K562 (cell line): ENCODE measurements around the gene MAL. TPM values are rescaled to one million over a fixed set of nuclear protein-coding genes. Genes with fewer than 3 reads are reported as not detected.

Experiments used
- ATAC-seq: fragments of 200-7000 bp; cut with Tn5 transposase; 3 replicates; pipeline ENCODE4 v1.9.1; 2020; ENCODE audit warnings: moderate library complexity
- BruUV-seq: library from RNA; stranded (reverse); fragments of 400-500 nt; replicated peaks from 2 replicates; lab custom pipeline; 2021; lab: Mats Ljungman, UMichigan
- CTCF ChIA-PET: fragments of 300-600 bp; formaldehyde crosslinking; extraction: SDS; loops from one replicate; lab custom pipeline; 2021; ENCODE audit warnings: low intra/inter-chr PET ratio; lab: Yijun Ruan, JAX
- POLR2A ChIA-PET: fragments of 300-600, 350-650 bp; sonication (Branson Sonifier 250); formaldehyde crosslinking; extraction: SDS; loops from one replicate; lab custom pipeline; 2021; ENCODE audit warnings: antibody characterized with exemption, inconsistent platforms; lab: Yijun Ruan, JAX
- DNase-seq, 4 experiments: peaks; one replicate each; pipeline versions ENCODE4 v3.0.0 to v3.0.0-alpha.2; 2011 to 2018; ENCODE audit warnings: low spot score in 3 of 4, mixed read lengths in 3 of 4; ENCODE audit errors: extremely low read depth in 1 of 4
- FAIRE-seq: peaks from 2 replicates; lab custom pipeline; 2011; peaks lifted over from hg19 to GRCh38; lab: Jason Lieb, UNC
- H2AFZ ChIP-seq: 2 replicates; pipeline ENCODE4 v1.6.0; 2011; ENCODE audit warnings: low read depth, low read length, control low read depth, inconsistent platforms
- H3K27ac ChIP-seq: fragments of 200-600 bp; 3 replicates; pipeline ENCODE4 v1.8.0; 2011; ENCODE audit warnings: low read depth, mild to moderate bottlenecking, control low read depth, inconsistent platforms, low read length, moderate library complexity, mixed read lengths; ENCODE audit errors: extremely low read depth
- H3K27me3 ChIP-seq, 2 experiments: fragments of 300-600 bp in 1 of 2; 2 replicates in 1 of 2; 3 replicates in 1 of 2; pipeline versions ENCODE4 v1.6.0 to v1.8.0; 2011; ENCODE audit warnings: inconsistent platforms in 2 of 2, low read length in 2 of 2, mild to moderate bottlenecking in 1 of 2, mixed read lengths in 1 of 2, moderate library complexity in 1 of 2; ENCODE audit not compliant: control insufficient read depth in 2 of 2, insufficient read depth in 2 of 2
- H3K36me3 ChIP-seq: fragments of 300-600 bp; 3 replicates; pipeline ENCODE4 v1.8.0; 2011; ENCODE audit warnings: mild to moderate bottlenecking, low read length, inconsistent platforms; ENCODE audit not compliant: control insufficient read depth, insufficient read depth
- H3K4me1 ChIP-seq, 2 experiments: fragments of 200-600 bp in 1 of 2; replicated peaks in 1 of 2; 2 replicates in 1 of 2; 3 replicates in 1 of 2; pipeline versions ENCODE4 v1.5.1 to v1.8.0; 2011; ENCODE audit warnings: inconsistent platforms in 2 of 2, low read length in 2 of 2, mild to moderate bottlenecking in 1 of 2, mixed read lengths in 1 of 2, moderate library complexity in 1 of 2; ENCODE audit not compliant: control insufficient read depth in 2 of 2, insufficient read depth in 2 of 2
- H3K4me2 ChIP-seq: 2 replicates; pipeline ENCODE4 v1.6.1; 2011; ENCODE audit warnings: low read length, control low read depth, inconsistent platforms, mixed read lengths; ENCODE audit not compliant: insufficient read depth
- H3K4me3 ChIP-seq: fragments of 200-600 bp; sonication (generic), shearing (Covaris generic); 2 replicates; pipeline ENCODE4 v1.5.1; 2016; ENCODE audit warnings: control low read depth, inconsistent platforms
- H3K79me2 ChIP-seq: fragments of 200-600 bp; 3 replicates; pipeline ENCODE4 v1.8.0; 2011; ENCODE audit warnings: low read length, inconsistent platforms; ENCODE audit not compliant: control insufficient read depth, insufficient read depth
- H3K9ac ChIP-seq, 2 experiments: 2 replicates each; pipeline versions ENCODE4 v1.6.0 to v1.6.1; 2011; ENCODE audit warnings: low read depth in 2 of 2, low read length in 2 of 2, control low read depth in 1 of 2, inconsistent platforms in 1 of 2, mild to moderate bottlenecking in 1 of 2, mixed read lengths in 1 of 2; ENCODE audit not compliant: insufficient read depth in 1 of 2
- H3K9me1 ChIP-seq: one replicate; pipeline ENCODE4 v1.6.0; 2011; ENCODE audit warnings: inconsistent platforms, mild to moderate bottlenecking, low read length, moderate library complexity; ENCODE audit not compliant: control insufficient read depth, insufficient read depth
- H3K9me3 ChIP-seq: replicated peaks from 2 replicates; pipeline ENCODE4 v1.5.1; 2011; ENCODE audit warnings: low read depth, low read length, inconsistent platforms; ENCODE audit not compliant: control insufficient read depth, insufficient read depth
- H4K20me1 ChIP-seq: replicated peaks from 2 replicates; pipeline ENCODE4 v1.6.1; 2011; ENCODE audit warnings: low read length, inconsistent platforms, mixed read lengths; ENCODE audit not compliant: control insufficient read depth, insufficient read depth
- POLR3G ChIP-seq: IDR thresholded peaks from 2 replicates; pipeline ENCODE4 v1.6.1; 2011; ENCODE audit not compliant: insufficient read length, insufficient replicate concordance; ENCODE audit errors: extremely low read depth
- RBFOX2 ChIP-seq: fragments of 200-400 bp; formaldehyde crosslinking; IDR thresholded peaks from 2 replicates; pipeline ENCODE4 v1.6.1; 2017; ENCODE audit warnings: low read depth, mild to moderate bottlenecking, low read length, moderate library complexity
- ZC3H8 ChIP-seq: fragments of 450-650 bp; IDR thresholded peaks from 2 replicates; pipeline ENCODE4 v1.6.1; 2017
- ZFX ChIP-seq: sonication (generic); formaldehyde crosslinking; IDR thresholded peaks from 2 replicates; pipeline ENCODE4 v1.8.0; 2022; ENCODE audit warnings: mild to moderate bottlenecking, missing genetic modification reagents, moderate library complexity
- ZNF408 ChIP-seq: fragments of 250-450 bp; sonication (Bioruptor Pico); IDR thresholded peaks from 2 replicates; pipeline ENCODE4 v1.4.0; 2020; ENCODE audit warnings: low read depth, mild to moderate bottlenecking, moderate library complexity
- ZSCAN29 ChIP-seq: fragments of 450-650 bp; IDR thresholded peaks from 2 replicates; pipeline ENCODE4 v1.6.1; 2017
- WGBS: fragments of 100-300 bp; shearing (Covaris generic); methylation state at CpG from one replicate; pipeline ENCODE4 v1.1.6; 2016; ENCODE audit warnings: low coverage, mixed read lengths; ENCODE audit not compliant: insufficient coverage; ENCODE audit errors: missing lambda C conversion rate; 5-methylcytosine and 5-hydroxymethylcytosine counted together
- in situ Hi-C: fragments of 300-500 bp; cut with MboI; formaldehyde crosslinking; loops from 4 replicates; pipeline ENCODE4 v1.15.0; 2018; ENCODE audit warnings: inconsistent platforms, mixed read lengths
- intact Hi-C: fragments of 100-400 bp; cut with micrococcal nuclease; formaldehyde crosslinking; loops from 2 replicates; pipeline ENCODE4 v1.14.2; 2022
- polyA plus RNA-seq, 8 experiments: library from polyadenylated mRNA; depleted of rRNA in 4 of 8; stranded (reverse) in 5 of 8; unstranded in 3 of 8; fragments of >200 nt; fragmentation: Nextera tagmentation in 2 of 8; fragmentation: Illumina TruSeq in 1 of 8; extraction: Ambion mirVana in 2 of 8; extraction: Trizol in 1 of 8; gene quantifications; 2 replicates each; pipeline versions ENCODE4 v1.2.1 to v1.2.3, GENCODE V29; 2011 to 2014; ENCODE audit warnings: inconsistent platforms in 1 of 8, missing spikeins in 1 of 8
- total RNA-seq, 7 experiments: library from RNA; depleted of rRNA in 6 of 7; stranded (reverse); fragments of >200 nt in 6 of 7; fragmentation: Illumina TruSeq in 2 of 7; extraction: Trizol in 2 of 7; gene quantifications; 2 replicates each; pipeline versions ENCODE4 v1.2.1 to v1.2.3, GENCODE V29; 2011 to 2021; ENCODE audit warnings: low replicate concordance in 1 of 7
- TF ChIP-seq, protein P1 (sequence below): fragments of 150-350 bp; IDR thresholded peaks from 2 replicates; pipeline ENCODE4 v1.6.1; 2014; ENCODE audit warnings: low read depth, mild to moderate bottlenecking, low read length, borderline replicate concordance

The MAL gene
- total and polyA plus RNA-seq, 9 of the 15 experiments (the other 6 are each of a cell fraction or from before 2014, with no cell fraction given): not detected

DNA sequence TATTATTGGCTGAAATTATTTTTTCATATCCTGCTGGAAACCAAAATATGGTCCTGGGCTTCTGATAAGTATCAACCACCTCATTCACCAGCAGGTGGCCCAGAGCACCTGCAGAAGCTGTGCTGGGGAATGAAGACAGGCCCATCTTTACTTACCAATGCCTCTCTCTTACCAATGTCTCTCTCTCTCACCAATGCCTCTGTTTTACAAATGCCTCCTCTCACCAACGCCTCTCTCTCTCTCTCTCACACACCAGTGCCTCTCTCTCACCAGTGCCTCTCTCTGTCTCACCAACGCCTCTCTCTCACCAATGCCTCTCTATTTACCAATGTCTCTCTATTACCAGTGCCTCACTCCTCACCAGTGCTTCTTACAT lies 2.3 kb upstream of the MAL start:
- Histone ChIP-seq H3K4me2 (no peak overlapping the region), H2AFZ (no peak overlapping the region), H4K20me1 (peaks cover 5% of the 10 kb centered on the region; the same call in 1 of the 2 replicates), H3K27ac (no peak overlapping the region), H3K4me1 (peaks cover 0 to 19% of the 10 kb centered on the region in 2 experiments; a peak in 2 of 5 replicates), H3K4me3 (no peak overlapping the region), H3K9me3 (no peaks in the 10 kb centered on the region), H3K79me2 (no peaks in the 10 kb centered on the region), H3K9me1 (no peaks in the 10 kb centered on the region), H3K27me3 (peaks cover 17 to 85% of the 10 kb centered on the region in 2 experiments), H3K36me3 (no peaks in the 10 kb centered on the region), H3K9ac (no peak overlapping the region)
- 0% methylated on average over 2 of the region's 2 CpGs for WGBS
- ChIA-PET POLR2A (interaction anchor here (1.2 kb wide), 1 partner anchor 9 kb away, joined by 4 read pairs; no protein-coding TSS in a partner anchor), CTCF (interaction anchor here (0.9 kb wide), 1 partner anchor 53 kb away, joined by 4 read pairs; no protein-coding TSS in a partner anchor)
- intact Hi-C loops: loop anchor here (2.0 kb wide), 1 partner anchor 184 kb away; the partner anchor contains the start of gene ZNF892
- FAIRE-seq (no peak), ATAC-seq (no peak), DNase-seq (no peak)
- in situ Hi-C loops: no loop called here
- TF ChIP-seq ZSCAN29 (no peak), ZC3H8 (no peak), RBFOX2 (no peak), POLR3G (no peak), ZFX (CRISPR knock-in tag) (no peak), ZNF408 (CRISPR knock-in tag) (no peak)
- TF ChIP-seq, protein P1, sequence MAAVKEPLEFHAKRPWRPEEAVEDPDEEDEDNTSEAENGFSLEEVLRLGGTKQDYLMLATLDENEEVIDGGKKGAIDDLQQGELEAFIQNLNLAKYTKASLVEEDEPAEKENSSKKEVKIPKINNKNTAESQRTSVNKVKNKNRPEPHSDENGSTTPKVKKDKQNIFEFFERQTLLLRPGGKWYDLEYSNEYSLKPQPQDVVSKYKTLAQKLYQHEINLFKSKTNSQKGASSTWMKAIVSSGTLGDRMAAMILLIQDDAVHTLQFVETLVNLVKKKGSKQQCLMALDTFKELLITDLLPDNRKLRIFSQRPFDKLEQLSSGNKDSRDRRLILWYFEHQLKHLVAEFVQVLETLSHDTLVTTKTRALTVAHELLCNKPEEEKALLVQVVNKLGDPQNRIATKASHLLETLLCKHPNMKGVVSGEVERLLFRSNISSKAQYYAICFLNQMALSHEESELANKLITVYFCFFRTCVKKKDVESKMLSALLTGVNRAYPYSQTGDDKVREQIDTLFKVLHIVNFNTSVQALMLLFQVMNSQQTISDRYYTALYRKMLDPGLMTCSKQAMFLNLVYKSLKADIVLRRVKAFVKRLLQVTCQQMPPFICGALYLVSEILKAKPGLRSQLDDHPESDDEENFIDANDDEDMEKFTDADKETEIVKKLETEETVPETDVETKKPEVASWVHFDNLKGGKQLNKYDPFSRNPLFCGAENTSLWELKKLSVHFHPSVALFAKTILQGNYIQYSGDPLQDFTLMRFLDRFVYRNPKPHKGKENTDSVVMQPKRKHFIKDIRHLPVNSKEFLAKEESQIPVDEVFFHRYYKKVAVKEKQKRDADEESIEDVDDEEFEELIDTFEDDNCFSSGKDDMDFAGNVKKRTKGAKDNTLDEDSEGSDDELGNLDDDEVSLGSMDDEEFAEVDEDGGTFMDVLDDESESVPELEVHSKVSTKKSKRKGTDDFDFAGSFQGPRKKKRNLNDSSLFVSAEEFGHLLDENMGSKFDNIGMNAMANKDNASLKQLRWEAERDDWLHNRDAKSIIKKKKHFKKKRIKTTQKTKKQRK: no peak
- BruUV-seq: no TSS peak
